ENCODE data around the gene PAGR1. TPM values are rescaled to one million over a fixed set of nuclear protein-coding genes. Genes with fewer than 3 reads are reported as not detected.
A peak's percentile ranks its signal among the peaks of the same experiment; 100 is the strongest.

PAGR1 gene
- total and polyA plus RNA-seq, 2 of the 13 experiments (the other 11 are each of a cell fraction or from before 2014, with no cell fraction given), result 9.8 to 66.4 TPM

DNA sequence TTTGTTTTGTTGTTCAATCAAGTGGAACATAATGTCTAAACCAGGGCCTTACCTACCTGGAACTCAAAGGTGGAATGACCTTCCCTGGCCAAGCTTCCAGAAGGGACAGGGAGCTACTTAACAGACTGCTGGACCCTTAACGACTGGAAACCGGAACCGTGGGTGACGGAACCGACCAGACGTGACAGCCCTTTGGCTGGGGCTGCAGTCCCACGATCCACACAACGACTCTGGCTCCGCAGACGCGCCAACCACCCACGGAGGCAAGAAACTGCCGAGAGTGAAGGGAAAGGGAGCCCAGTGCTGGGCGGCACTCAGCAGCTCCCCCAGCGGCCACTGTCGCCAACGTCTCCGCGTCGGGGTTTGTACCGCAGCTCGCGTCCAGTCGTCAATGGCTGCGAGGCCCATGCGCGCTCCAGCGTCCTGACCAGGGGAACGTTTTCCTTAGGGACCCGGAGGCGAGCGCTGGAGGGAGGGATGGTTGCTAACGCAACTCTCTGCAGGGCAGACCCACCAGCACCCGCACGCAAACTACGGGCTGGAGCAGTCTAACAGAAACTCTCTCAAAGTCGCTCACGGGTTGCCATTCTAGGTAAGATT, 31.0 kb upstream of the PAGR1 start (continued):
- TF ChIP-seq ZSCAN29 (CRISPR knock-in tag; conservative IDR thresholded peaks at IDR 0.05), result no peak; the same call in 1 of the 2 replicates
- no peak for TF ChIP-seq ZNF101 (CRISPR knock-in tag; IDR thresholded peaks at IDR 0.05; ENCODE audit: borderline replicate concordance, low read depth)
- no peak for TF ChIP-seq PAWR (CRISPR knock-in tag; IDR thresholded peaks at IDR 0.05; ENCODE audit: borderline replicate concordance)
- TF ChIP-seq, protein P1, sequence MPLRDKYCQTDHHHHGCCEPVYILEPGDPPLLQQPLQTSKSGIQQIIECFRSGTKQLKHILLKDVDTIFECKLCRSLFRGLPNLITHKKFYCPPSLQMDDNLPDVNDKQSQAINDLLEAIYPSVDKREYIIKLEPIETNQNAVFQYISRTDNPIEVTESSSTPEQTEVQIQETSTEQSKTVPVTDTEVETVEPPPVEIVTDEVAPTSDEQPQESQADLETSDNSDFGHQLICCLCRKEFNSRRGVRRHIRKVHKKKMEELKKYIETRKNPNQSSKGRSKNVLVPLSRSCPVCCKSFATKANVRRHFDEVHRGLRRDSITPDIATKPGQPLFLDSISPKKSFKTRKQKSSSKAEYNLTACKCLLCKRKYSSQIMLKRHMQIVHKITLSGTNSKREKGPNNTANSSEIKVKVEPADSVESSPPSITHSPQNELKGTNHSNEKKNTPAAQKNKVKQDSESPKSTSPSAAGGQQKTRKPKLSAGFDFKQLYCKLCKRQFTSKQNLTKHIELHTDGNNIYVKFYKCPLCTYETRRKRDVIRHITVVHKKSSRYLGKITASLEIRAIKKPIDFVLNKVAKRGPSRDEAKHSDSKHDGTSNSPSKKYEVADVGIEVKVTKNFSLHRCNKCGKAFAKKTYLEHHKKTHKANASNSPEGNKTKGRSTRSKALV (CRISPR knock-in tag; IDR thresholded peaks at IDR 0.05), result peak; percentile 62; the same call in 1 of the 2 replicates
- TF ChIP-seq, protein P2, sequence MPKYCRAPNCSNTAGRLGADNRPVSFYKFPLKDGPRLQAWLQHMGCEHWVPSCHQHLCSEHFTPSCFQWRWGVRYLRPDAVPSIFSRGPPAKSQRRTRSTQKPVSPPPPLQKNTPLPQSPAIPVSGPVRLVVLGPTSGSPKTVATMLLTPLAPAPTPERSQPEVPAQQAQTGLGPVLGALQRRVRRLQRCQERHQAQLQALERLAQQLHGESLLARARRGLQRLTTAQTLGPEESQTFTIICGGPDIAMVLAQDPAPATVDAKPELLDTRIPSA (CRISPR knock-in tag; IDR thresholded peaks at IDR 0.05; ENCODE audit: borderline replicate concordance), result no peak
- no peak for TF ChIP-seq FOXP1 (IDR thresholded peaks at IDR 0.05)
- no peak for TF ChIP-seq FOXP1 (CRISPR knock-in tag; IDR thresholded peaks at IDR 0.05)
- TF ChIP-seq, protein P3, sequence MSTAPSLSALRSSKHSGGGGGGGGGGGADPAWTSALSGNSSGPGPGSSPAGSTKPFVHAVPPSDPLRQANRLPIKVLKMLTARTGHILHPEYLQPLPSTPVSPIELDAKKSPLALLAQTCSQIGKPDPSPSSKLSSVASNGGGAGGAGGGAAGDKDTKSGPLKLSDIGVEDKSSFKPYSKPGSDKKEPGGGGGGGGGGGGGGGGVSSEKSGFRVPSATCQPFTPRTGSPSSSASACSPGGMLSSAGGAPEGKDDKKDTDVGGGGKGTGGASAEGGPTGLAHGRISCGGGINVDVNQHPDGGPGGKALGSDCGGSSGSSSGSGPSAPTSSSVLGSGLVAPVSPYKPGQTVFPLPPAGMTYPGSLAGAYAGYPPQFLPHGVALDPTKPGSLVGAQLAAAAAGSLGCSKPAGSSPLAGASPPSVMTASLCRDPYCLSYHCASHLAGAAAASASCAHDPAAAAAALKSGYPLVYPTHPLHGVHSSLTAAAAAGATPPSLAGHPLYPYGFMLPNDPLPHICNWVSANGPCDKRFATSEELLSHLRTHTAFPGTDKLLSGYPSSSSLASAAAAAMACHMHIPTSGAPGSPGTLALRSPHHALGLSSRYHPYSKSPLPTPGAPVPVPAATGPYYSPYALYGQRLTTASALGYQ (CRISPR knock-in tag; IDR thresholded peaks at IDR 0.05), result no peak
- TF ChIP-seq XRCC5 (optimal IDR thresholded peaks at IDR 0.05; ENCODE audit: low read length), result peak; percentile 99
- TF ChIP-seq, protein P4, sequence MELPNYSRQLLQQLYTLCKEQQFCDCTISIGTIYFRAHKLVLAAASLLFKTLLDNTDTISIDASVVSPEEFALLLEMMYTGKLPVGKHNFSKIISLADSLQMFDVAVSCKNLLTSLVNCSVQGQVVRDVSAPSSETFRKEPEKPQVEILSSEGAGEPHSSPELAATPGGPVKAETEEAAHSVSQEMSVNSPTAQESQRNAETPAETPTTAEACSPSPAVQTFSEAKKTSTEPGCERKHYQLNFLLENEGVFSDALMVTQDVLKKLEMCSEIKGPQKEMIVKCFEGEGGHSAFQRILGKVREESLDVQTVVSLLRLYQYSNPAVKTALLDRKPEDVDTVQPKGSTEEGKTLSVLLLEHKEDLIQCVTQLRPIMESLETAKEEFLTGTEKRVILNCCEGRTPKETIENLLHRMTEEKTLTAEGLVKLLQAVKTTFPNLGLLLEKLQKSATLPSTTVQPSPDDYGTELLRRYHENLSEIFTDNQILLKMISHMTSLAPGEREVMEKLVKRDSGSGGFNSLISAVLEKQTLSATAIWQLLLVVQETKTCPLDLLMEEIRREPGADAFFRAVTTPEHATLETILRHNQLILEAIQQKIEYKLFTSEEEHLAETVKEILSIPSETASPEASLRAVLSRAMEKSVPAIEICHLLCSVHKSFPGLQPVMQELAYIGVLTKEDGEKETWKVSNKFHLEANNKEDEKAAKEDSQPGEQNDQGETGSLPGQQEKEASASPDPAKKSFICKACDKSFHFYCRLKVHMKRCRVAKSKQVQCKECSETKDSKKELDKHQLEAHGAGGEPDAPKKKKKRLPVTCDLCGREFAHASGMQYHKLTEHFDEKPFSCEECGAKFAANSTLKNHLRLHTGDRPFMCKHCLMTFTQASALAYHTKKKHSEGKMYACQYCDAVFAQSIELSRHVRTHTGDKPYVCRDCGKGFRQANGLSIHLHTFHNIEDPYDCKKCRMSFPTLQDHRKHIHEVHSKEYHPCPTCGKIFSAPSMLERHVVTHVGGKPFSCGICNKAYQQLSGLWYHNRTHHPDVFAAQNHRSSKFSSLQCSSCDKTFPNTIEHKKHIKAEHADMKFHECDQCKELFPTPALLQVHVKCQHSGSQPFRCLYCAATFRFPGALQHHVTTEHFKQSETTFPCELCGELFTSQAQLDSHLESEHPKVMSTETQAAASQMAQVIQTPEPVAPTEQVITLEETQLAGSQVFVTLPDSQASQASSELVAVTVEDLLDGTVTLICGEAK (IDR thresholded peaks at IDR 0.05), result no peak
- TF ChIP-seq, protein P4 (CRISPR knock-in tag; IDR thresholded peaks at IDR 0.05), result 0 out of 2 replicates have a peak, but pooled peaks have one; percentile 38
- TF ChIP-seq KAT8 (CRISPR knock-in tag; IDR thresholded peaks at IDR 0.05), result peak; percentile 73
- TF ChIP-seq SIX1 (CRISPR knock-in tag; IDR thresholded peaks at IDR 0.05; ENCODE audit: borderline replicate concordance), result no peak

All from HepG2 (cell line).